Astrocyte of the spinal cord (primary cell): ENCODE measurements around the gene LSM14A.

Source experiments
- DNase-seq: peaks from one replicate; pipeline ENCODE4 v3.0.0; 2011; ENCODE audit warnings: low read depth, low spot score
- H3K4me3 ChIP-seq: 2 replicates; pipeline ENCODE4 v1.5.1; 2011; ENCODE audit warnings: low read depth, mild to moderate bottlenecking, low read length, moderate library complexity
- in situ Hi-C: cut with HindIII; loops from 2 replicates; pipeline ENCODE4 v1.10.0; 2017; ENCODE audit warnings: low sequenced_read_pairs
- TF ChIP-seq, protein P1 (sequence below): IDR thresholded peaks from 2 replicates; pipeline ENCODE4 v1.5.1; 2012; ENCODE audit warnings: low read depth, mild to moderate bottlenecking, low read length, inconsistent platforms

Gene LSM14A

DNA sequence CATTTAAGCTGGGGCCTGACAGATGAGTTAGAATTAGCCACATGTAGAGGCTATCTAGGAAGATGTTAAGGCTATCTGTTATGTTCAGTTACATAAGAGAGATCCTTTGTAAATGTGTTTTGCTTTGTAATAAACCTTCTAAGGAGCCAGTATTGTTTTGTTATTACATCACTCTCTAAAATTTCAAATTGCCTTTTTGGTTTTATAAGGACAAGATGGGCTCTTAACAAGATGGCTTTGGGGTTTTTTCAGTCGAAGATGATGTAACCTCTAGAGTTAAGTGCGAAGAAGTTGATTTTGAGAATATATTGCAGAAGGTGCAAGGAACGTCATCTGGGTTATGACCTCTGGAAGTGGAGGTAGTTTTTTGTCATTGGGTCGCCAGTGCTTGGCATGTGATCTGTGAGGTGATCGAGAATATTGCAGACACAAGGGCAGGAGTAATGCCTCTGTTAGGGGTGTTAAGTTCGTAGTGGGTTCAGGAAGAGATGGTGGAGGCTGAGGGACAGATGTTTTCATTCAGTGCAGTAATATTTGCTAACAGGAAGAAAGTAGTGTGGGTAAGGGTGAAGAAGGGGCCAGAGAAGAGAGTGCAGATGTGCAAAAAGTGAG is 12.7 kb downstream of the LSM14A start:
- in situ Hi-C loops: no loop called here
- no peak overlapping the region for H3K4me3 ChIP-seq
- DNase-seq: no peak
- TF ChIP-seq, protein P1, sequence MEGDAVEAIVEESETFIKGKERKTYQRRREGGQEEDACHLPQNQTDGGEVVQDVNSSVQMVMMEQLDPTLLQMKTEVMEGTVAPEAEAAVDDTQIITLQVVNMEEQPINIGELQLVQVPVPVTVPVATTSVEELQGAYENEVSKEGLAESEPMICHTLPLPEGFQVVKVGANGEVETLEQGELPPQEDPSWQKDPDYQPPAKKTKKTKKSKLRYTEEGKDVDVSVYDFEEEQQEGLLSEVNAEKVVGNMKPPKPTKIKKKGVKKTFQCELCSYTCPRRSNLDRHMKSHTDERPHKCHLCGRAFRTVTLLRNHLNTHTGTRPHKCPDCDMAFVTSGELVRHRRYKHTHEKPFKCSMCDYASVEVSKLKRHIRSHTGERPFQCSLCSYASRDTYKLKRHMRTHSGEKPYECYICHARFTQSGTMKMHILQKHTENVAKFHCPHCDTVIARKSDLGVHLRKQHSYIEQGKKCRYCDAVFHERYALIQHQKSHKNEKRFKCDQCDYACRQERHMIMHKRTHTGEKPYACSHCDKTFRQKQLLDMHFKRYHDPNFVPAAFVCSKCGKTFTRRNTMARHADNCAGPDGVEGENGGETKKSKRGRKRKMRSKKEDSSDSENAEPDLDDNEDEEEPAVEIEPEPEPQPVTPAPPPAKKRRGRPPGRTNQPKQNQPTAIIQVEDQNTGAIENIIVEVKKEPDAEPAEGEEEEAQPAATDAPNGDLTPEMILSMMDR: no peak

DNA sequence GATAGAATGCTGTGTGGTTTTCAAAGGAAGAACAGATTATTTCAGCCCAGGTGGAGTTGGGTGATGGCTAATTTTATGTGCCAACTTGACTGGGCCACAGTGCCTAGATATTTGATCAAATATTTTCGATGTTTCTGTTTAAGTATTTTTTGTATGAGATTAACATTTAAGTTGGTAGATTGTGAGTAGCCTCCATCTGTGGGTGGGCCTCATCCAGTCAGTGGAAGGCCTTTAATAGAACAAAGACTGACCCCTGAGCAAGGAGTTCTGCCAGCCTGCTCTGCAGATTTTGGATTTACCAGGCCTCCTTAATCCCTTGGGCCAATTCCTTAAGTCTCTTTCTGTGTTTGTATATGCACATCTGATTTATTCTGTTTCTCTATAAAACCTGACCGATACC is 13.9 kb downstream of the LSM14A start:
- in situ Hi-C loops: no loop called here

DNA sequence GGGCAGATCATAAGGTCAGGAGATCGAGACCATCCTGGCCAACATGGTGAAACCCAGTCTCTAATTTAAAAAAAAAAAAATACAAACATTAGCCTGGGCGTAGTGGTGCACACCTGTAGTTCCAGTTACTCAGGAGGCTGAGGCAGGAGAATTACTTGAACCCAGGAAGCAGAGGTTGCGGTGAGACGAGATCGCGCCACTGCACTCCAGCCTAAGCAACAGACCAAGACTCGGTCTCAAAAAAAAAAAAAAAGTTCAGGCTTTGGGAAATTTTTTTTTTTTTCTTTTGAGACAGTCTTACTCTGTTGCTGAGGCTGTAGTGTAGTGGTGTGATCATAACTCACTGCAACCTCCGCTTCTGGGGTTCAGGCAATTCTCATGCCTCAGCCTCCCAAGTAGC is 14.7 kb downstream of the LSM14A start:
- H3K4me3 ChIP-seq: no peak overlapping the region
- in situ Hi-C loops: no loop called here
- no peak for DNase-seq
- TF ChIP-seq, protein P1: no peak

More for the DNA sequence above, 13.9 kb downstream of the LSM14A start:
- TF ChIP-seq, protein P1: no peak
- DNase-seq: no peak
- H3K4me3 ChIP-seq: no peak overlapping the region

DNA sequence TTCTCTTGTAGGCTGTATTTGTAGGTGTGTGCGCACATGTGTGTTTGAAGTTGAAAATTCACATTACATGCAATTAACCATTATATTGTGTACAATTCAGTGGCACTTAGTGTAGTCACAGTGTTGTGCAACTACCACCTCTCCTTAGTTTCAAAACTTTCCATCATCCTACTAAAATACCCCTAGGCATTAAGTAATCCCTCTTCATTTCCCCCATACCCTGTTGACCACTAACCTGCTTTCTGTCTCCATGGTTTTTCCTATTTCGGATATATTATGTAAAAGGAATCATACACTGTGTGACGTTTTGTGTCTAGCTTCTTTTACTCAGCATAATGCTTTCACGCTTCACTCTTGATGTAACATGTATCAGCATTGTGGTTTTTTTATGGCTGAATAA is 16.1 kb downstream of the LSM14A start:
- no peak for DNase-seq
- TF ChIP-seq, protein P1: no peak

DNA sequence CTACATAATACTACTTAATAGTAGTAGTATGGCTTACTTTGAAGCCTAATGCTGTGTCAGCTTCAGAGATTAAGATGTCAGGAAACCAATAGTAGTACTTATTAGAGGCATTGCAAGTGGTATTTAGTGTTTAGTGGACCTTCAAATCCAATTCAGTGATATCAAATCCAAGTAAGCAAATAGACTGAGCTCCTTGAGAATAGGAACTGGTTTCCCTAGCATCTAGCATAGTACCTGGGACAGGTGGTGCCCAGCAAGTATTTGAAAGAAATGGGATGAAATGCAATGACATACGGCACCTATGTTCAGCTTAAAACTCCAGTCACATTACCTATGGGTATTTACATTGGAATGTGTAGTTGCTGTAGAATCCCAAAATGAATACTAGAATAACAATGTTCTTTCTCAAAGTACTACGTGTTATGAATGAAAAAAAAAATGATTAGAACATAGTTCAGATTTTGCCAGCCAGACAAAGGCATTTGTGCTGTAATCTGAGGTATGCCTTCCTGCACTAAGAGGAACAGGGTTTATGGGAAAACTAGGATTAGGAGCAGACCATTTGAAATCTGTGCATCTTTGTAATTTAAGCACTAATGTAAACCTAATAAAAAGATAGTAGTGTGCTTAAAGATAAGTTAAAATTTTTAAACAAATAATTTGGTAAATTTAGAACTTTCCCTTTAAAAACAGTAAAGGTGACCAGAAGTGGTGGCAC is 17.1 kb downstream of the LSM14A start:
- no peak for DNase-seq
- TF ChIP-seq, protein P1: no peak
- H3K4me3 ChIP-seq: no peak overlapping the region
- in situ Hi-C loops: no loop called here

More for the DNA sequence above, 16.1 kb downstream of the LSM14A start:
- in situ Hi-C loops: no loop called here
- no peak overlapping the region for H3K4me3 ChIP-seq

DNA sequence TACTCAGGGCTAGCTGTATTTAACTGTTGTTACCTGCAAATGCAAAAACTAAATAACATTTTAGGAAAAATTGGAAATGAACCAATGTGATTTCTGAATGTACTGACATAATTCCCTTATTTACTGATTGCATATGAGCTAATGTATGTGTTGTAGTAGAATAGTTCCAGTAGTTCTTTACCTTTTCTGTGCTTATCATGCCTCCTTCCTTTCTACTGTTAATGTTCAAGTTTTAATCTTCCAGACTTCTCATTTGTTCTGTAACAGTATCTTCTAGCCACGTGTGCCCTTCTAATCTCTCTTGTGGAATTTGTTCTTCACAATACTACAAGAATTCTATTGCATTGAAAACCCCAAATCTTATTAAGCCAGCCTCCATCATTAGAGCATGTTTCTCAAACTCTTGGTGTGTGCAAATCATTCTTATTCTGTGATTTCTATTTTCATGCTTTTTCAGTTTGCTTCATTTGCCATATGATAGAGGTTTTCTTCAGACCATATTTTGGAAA is 17.7 kb downstream of the LSM14A start:
- H3K4me3 ChIP-seq: no peak overlapping the region
- in situ Hi-C loops: no loop called here
- DNase-seq: no peak
- TF ChIP-seq, protein P1: no peak
